Stimulated activated CD8-positive, alpha-beta memory T cell treated with anti-CD3 and anti-CD28 coated beads, Interleukin-12 subunit alpha, Interleukin-12 subunit beta, amount 100 ng/mL, for 1 hour (primary cell): ENCODE measurements around the gene SLC49A4.

Experiments used
- DNase-seq: peaks from one replicate; pipeline ENCODE4 v3.0.0-alpha.2; 2020; ENCODE audit warnings: low read depth

Gene SLC49A4

DNA sequence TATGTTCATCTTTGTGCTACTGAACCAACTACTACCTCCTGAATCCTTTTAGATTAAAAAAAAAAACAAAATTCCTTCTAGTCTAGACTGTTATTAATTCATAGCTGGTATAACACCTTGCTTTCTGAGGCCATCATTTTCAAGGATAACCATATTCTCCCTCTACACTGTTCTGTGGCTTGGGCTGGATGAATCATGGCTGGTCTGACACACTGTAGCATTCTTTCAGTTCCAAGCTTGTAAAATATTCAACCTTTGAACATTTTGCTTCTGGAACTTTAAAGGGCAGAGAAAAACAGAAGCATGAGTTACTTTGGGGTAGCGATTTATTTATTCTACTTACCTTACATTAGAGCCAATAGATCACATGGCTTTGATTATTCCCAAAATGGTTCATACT lies 8.8 kb upstream of the SLC49A4 start:
- DNase-seq = no peak

DNA sequence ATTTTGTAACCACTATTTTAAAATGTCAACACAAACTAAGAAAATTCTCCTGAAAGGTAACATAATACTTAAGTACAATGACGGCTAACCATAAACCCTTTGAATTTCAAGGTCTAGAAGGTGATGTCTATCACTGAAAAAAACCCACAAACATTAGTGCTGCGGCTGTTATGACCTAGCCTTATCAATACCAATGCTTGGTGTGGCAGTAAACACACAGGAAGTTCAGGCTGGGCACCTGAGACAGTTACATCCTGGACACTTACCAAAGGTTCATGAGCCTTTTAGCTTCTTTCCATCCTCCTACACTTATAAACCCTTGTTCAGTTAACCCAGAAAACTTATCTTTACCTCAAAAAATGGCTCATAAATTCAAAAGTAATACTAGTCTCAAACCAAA lies 7.0 kb upstream of the SLC49A4 start:
- no peak for DNase-seq

DNA sequence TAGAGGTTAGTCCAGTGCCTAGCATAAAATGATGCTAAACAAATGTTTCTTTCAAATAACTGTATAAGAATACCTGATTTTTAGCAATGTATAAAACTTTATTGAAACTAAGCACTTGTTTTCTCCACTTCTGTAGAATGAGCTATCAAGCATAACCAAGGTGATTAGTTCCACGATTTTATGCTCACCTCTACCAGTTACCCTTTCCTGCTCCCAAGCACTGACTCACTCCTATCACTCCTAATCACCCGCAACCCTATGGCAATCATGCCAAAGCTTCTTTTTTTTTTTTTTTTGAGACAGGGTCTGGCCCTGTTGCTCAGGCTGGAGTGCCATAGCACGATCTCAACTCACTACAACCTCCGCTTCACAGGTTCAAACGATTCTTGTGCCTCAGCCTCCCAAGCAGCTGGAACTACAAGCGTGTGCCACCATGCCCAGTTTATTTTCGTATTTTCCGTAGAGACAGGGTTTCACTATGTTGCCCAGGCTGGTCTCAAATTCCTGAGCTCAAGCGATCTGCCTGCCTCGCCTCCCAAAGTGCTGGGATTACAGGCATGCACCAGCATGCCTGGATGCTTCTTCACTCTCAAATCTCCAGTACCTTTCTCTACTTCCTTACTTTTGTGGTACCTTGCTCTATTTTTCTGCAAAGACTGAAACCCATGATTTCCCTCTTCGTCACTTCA lies 5.1 kb upstream of the SLC49A4 start:
- DNase-seq = no peak

DNA sequence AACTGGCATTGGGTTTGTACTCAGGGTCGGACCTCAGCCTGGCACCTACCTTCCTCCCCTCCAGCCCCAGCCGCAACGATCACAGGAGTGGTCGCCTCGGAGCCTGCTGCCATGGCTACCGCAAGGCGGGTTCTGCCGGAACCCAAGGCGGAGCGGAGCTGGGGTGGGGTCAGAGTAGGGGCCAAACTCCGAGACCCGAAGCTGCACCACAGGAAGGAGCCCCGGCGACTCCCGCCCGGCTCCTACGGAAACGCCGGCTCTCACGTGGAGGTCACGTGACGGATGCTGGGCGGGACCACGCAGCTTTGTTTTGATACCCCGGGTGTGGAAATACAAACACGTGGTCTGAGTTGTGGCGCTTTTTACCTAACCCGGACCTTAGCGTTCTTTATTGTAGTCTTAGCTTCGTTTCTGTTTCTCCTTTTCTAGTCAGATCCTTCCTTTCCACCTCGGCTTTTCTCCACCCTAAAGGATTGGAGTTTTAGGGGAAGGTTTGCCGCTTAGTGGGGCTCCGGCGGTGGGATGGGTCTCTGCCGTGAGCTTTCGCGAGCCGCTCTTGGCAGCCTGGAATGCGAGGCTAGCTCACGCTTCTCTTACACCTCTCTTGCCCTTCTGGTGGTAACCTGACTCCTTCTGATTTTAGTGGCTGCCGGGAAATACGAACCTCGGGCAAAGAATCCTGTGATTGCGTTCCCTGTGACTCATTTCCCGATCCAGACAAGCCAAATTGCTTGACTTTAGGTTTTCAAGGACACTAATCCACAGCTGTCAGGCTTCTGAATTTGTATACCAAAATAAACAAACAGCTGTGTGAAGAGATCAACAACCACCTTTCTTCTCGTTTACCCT lies 1.1 kb upstream of the SLC49A4 start, which contains the start of gene HSPBAP1:
Gene HSPBAP1 (minus strand): TSS at position 264 of the 849 bp plus-strand sequence. CDS start 151 bp downstream, at position 113.
- peak; percentile 88 for DNase-seq

DNA sequence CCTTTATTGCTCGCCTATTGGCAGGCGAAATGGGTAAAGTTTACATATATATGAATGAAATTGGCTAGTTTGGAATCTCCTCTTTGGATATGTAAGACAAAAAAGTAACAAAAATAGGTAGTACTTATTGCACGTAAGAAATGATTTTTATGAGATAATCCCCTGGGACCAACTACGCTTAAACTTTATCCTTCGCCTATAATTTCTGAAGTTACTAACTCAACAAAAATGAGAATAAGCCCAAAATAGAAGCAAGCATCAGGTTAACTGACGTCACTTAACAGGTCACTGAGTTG lies 438 bp upstream of the SLC49A4 start:
- no peak for DNase-seq

DNA sequence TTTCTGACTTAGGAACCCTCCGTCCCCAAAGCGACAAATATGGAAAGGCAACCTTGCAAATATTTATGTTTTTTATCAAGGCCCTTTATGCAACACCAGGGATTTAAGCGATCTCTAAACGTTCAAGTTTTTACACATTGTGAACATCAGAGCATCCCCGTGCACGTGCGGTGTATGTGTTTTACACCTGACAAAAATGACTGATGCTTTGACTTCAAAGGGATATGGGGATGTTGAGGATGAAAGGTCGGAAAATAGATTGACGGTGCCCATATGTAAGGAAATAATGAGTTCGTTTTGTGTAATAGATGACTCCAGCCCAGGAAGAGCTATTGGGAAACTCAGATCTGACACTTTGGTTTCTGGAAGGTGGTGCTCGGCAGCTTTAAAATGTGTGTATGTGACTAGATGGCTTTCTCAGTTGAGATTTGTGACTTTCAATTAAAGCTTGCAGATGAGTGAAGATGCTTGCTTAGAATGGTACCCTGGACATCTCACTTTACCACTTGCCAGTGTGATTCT lies 866 bp downstream of the SLC49A4 start:
- no peak for DNase-seq

DNA sequence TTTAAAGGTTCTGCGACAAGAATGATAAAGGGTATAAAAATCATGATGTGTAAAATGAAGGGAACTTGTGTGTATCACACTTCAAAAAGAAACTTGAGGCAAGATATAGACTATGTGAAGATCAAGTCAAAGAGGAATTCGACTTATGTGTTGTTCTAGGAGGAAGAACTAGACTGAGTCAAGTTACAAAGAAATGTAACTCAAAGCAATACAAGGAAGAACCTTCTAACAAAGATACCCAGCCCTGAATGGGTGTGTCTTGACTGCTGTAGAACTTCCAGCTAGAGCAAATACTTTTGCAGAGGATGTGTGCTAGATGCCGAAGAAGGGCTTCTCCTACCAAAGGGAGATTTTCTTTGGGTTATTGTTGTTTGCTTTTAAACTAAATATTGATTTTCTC lies 2.4 kb downstream of the SLC49A4 start:
- DNase-seq = no peak

DNA sequence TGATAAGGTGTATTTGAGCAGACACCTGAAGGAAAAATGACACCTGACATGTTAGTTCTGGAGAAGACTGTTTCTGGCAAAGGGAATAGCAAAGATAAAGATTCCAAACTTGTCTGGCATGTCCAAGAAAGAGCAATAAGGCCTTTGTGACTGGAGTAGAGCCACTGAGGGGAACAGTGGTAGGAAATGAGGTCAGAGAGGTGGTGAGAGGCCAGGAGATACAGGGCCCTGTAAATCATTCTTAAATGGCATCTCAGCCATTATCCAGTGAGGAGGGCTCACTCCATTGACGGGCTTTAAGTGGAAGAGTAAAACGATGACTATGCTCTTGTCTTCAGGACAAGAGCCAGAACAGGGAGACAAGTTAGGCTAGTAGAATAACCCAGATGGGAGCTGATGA lies 4.5 kb downstream of the SLC49A4 start:
- no peak for DNase-seq

DNA sequence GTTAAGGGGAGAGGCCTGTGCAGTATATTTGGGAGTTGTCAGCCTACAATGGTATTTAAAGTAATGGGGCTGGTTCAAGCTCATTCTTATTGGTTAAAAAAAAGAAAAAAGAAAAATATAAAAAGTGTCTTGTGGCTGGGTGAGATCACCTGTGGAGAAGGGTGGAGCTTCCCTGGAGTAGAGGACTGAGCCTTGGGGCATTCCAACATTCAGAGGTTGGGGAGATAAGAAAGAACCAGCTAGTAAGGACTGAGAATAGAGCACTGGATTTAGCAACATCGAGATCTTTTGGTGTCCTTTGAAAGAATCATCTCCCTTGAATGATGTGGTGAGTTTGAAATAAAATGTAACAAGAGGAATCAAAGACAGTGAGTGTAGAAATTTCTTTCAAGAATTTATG lies 5.2 kb downstream of the SLC49A4 start:
- DNase-seq = no peak

DNA sequence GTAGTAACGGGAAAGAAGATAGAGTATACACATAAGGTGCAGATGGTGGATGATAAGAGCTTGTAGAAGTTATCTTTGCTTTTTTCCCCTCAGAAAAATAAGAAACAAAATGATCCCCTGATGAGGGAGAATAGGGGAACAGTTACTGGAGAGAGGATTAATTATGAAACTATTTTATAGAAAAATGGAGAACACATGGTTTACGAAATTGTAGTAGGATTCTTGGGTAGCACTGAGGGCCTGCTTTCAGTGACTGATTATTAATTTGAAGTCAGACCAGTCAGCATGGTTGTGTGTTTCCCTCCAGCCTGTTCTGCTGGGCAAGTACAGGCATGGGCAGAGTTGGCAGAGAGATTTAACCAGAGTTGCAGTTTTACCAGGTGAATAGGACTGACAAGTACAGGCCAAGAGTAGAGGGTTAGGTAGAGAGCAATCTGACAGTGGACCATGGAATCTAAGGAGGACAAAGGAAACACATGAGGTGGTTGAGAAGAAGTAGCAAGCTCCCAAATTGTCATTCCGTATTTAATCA lies 5.9 kb downstream of the SLC49A4 start:
- DNase-seq = no peak

DNA sequence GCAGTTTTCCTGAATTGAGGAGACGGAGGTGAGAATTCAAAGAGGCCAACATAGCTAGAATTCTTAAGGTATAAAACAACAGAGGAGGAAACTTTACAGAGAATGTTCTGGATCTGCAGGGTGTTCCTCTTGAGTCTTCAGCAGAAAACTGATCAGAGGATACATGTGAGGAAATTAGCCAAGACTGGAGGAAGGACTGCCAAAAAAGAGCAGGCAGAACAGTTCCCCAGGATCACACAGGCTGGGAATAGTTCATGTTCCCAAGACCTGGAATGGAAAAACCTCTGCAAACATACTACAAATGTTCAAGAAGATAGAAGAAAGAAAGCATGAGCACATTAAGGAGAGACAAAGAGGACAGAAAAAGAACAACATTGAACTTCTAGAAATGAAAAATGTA lies 7.5 kb downstream of the SLC49A4 start:
- DNase-seq = no peak

DNA sequence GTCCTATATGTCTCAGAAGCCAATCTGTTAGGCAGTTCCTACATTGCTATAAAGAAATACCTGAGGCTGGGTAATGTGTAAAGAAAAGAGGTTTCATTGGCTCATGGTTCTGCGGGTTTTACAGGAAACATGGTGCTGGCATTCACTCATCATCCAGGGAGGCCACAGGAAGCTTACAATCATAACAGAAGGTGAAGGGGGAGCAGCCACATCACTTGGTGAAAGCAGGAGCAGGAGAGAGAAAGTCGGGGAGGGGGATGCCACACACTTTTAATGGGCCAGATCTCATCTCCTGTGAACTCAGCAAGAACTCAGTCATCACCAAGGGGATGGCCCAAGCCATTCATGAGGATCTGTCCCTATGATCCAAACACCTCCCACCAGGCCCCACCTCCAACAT lies 9.1 kb downstream of the SLC49A4 start:
- DNase-seq = no peak

DNA sequence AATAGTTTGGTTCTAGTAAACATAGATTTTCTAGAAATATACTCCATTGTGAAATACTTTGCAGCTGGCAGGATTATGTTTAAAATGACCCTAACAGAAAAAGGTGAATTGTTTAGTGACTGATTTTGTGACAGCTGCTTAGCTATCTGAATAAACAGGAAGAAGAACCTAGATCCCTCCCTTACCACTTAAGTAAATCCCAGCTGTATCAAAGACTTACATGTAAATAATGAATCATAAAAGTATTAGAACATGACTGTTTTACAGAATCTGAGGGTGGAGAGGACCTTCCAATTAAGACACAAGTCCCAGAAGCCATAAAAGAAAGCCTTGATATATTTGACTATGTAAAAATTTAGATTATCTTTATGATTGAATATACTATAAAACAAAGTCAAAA lies 15.9 kb downstream of the SLC49A4 start:
- no peak for DNase-seq

DNA sequence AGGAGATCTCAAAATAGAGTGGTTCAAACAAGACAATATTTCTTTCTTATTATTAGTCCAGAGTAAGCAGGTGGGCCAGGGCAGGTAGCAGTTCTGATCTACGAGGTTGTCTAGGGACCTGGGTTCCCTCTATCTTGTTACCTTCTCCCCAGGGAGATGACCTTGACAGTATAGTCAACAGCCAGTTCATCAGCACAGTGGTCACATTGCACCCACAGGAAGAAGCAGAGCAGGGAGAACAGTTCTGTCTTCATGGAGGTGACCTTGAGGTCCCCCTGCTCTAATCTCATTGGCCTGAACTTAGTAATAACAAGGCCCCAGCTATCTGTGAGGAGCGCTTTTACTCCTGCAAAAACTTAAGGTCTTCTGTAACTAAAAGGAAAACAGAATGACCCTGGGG lies 21.7 kb downstream of the SLC49A4 start:
- no peak for DNase-seq

DNA sequence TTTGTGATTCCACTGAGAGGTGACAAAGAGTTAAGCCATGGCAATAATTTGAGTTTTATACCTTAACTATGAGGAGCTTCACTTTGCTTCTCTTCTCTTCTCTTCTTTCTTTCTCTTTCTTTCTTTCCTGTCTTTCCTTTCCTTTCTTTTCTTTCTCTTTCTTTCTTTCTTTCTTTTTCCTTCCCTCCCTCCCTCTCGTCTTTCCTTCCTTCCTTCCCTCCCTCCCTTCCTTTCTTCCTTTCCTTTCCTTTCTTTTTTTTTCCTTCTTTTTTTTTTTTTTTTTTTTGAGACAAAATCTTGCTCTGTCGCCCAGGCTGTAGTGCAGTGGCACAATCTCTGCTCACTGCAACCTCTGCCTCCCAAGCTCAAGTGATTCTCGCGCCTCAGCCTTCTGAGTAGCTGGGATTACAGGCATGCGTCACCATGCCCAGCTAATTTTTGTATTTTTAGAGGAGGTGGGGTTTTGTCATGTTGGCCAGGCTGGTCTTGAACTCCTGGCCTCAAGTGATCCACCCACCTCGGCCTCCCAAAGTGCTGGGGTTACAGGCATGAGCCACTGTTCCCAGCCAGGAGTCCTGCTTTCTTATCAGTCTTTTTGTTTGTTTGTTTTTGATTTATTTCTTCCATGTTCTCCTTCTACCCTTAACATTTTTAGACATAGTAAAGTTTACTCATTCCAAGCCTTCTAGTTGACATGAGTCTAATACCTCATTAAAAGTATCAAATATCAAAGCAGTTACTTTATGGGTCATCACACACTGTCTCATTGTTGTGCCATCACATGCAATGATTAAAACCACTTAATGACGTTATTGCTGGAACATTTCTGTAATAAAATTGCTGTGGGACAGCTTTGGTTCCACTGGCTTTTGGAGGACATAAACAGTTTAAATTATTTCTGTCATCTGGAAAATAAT lies 29.9 kb downstream of the SLC49A4 start:
- DNase-seq = no peak

DNA sequence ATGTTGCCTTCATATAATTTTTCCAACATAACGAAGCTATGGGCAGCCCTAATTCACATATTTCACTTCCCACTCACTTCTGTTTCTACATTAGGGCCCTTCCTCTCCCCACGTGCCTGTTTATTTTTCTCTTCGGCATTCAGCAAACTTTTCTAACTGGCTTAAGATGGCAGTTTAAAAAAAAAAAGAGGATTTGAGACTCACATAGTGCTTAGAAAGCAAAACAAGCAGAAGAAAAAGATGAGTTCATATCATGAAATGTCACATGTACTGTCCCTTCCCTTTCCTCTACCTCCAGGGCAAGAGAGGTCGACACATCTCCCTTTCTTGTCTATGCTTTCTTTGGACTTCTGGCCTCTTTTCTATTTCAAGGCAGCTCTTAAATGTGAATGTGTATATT lies 30.6 kb downstream of the SLC49A4 start:
- DNase-seq = no peak

DNA sequence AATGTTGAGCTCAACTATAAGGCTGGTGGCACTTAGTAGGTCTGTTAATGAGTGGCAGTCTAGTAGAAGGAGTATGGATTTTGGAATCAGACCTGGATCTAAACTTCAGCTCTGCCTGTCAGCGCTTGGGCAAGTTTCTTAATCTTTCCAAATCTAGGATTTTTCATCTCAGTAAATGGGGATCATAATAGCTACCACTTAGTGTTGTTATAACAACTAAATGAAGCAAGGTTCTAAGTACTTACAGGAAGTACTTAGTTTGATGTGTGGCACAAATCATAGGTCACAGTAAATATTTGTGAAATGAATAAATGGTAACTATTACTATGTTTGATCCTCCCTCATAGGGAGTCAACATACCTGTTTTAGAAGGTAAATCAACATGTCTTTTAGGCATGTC lies 31.4 kb downstream of the SLC49A4 start:
- DNase-seq = no peak

DNA sequence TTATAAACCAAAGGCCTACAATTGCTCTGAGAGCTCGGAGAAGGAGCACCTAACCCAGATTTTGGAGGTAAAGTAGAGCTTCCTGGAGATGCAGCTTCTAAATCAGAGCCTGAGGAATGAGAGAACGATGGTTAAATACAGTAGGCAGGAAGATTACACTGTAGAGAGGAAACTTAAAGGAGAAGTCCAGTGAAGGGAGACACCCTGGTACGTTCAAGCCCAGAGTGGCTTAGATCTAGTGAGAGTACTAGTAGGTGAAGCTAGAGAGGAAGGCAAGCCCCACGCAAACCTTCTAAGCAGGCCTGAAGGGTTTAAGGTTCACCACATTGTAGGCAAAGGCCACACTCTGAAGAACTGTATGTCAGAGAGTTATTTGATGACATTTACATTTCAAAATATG lies 33.4 kb downstream of the SLC49A4 start:
- DNase-seq = no peak

DNA sequence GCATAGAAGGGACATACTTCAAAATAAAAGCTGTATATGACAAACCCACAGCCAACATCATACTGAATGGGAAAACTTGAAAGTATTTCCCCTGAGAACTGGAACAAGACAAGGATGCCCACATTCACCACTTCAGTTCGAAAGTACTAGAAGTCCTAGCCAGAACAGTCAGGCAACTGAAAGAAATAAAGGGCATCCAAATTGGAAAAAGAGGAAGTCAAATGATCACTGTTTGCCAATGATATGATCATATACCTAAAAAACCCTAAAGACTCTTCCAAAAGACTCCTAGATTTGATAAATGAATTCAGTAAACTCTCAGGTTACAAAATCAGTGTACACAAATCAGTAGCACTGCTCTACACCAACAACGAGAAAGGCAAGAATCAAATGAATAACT lies 40.7 kb downstream of the SLC49A4 start:
- DNase-seq = no peak

DNA sequence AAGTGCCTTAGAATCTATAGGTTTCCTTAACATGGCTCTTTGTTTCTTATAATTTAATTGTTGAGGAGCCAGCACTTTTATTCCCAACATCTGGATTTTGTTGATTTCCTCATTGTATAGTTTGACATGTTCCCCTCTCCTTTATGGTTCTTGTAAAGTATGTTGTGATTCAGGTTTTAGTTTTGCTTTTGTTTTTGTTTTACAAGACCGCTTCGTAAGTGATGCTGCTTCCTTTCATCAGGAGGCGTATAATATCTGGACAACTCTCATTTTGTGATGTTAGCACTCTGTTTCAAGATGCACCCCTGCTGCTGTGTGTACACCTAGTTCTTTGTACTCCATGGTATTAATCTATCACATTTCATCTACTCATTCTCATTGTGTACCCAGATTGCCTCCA lies 48.7 kb downstream of the SLC49A4 start:
- no peak for DNase-seq

DNA sequence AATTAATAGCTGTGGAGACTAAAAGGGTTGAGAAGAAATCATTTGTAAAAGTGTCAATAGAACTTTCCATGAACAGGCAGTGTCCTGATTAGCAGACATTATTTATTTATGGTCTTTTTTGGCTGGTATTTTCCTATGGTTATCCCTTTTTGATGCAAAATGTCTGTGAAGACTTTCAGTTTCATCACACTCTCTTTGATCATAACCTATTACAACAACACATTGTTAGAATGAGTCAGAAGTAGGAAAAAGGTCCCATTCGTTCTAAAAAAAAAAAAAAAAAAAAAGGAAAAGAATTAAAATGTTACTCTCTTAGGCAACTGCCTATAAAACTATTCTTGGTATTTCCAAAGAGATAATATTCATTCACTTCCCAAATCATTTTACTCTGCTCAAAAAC lies 62.1 kb downstream of the SLC49A4 start:
- DNase-seq = no peak

DNA sequence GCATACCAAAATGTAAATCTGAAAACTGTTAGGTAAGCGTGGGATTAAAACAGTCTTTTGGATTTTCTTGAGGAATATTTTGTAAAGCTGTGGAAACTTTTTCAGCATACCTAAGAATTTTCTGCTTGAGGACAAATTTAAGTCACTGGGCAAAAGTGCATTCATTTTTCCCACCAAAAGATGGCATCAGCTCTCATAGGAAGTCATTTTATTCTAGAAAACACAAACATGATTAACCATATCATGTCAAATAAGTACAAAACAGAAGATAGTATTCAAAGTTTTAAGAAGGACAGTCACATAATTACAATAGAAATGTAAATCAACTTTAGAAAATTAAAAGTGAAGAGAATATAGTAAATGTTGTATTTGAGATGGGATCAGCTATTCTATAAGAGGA lies 63.5 kb downstream of the SLC49A4 start:
- DNase-seq = no peak
